LNCAP (cell line): ENCODE measurements around the gene ZNF135.

ENCODE experiments used
- CTCF ChIP-seq: fragments of 450-650 bp; IDR thresholded peaks from 2 replicates; pipeline ENCODE4 v1.5.1; 2017; ENCODE audit warnings: mild to moderate bottlenecking

The ZNF135 gene

GRCh38 chr19:58059003-58059670, at the start of gene ZNF135:
Gene ZNF135, plus strand, starts transcription at chr19:58059282. Its CDS starts 721 bp downstream, at chr19:58060003.
- TF ChIP-seq CTCF = no peak

GRCh38 chr19:58009301-58009665, 49.8 kb upstream of the ZNF135 start:
- TF ChIP-seq CTCF = no peak

GRCh38 chr19:58009666-58010301, 49.3 kb upstream of the ZNF135 start:
- no peak for TF ChIP-seq CTCF

GRCh38 chr19:58010507-58010906, 48.6 kb upstream of the ZNF135 start:
- no peak for TF ChIP-seq CTCF

GRCh38 chr19:58014141-58014540, 44.9 kb upstream of the ZNF135 start:
- TF ChIP-seq CTCF = no peak

- TF ChIP-seq CTCF = no peak
Observed at GRCh38 chr19:58020129-58020528, 39.0 kb upstream of the ZNF135 start.

- TF ChIP-seq CTCF = peak; percentile 20; the same call in 1 of the 2 replicates
Observed at GRCh38 chr19:58021541-58022282, 37.4 kb upstream of the ZNF135 start.
